Heart right ventricle (tissue), 16 donors: Measurements from ENCODE around the gene TBC1D24. TPM values are rescaled to one million over a fixed set of nuclear protein-coding genes. Genes with fewer than 3 reads are reported as not detected.

ENCODE experiments used
- ATAC-seq, 8 donors: fragments of 200-7000 bp; cut with Tn5 transposase; one replicate each; pipeline ENCODE4 v1.9.1; 2020; ENCODE audit warnings: mild to moderate bottlenecking in 8 of 8, moderate library complexity in 8 of 8, moderate number of reproducible peaks in 1 of 8
- DNase-seq, 2 donors: peaks; one replicate each; pipeline ENCODE4 v3.0.0-alpha.2; 2020
- H3K27ac ChIP-seq, 10 donors: fragments of 200-600 bp; sonication (generic) in 2 of 10; one replicate each; pipeline versions ENCODE4 v1.5.0 to v1.8.0; 2020 to 2022; ENCODE audit warnings: mild to moderate bottlenecking in 3 of 10
- H3K27me3 ChIP-seq, 7 donors: fragments of 200-600 bp; one replicate each; pipeline ENCODE4 v1.8.0; 2021 to 2022; ENCODE audit warnings: mild to moderate bottlenecking in 2 of 7
- H3K36me3 ChIP-seq, 9 donors: fragments of 200-600 bp; sonication (generic) in 1 of 9; one replicate each; pipeline versions ENCODE4 v1.5.0 to v1.8.0; 2020 to 2022; ENCODE audit warnings: mild to moderate bottlenecking in 2 of 9
- H3K4me1 ChIP-seq, 9 donors: fragments of 200-600 bp; sonication (generic) in 1 of 9; one replicate each; pipeline versions ENCODE4 v1.5.0 to v1.8.0; 2020 to 2022; ENCODE audit warnings: mild to moderate bottlenecking in 4 of 9
- H3K4me3 ChIP-seq, 10 donors: fragments of 200-600 bp; sonication (generic) in 2 of 10; one replicate each; pipeline versions ENCODE4 v1.5.0 to v1.8.0; 2020 to 2022; ENCODE audit warnings: mild to moderate bottlenecking in 7 of 10, moderate library complexity in 2 of 10
- H3K9me3 ChIP-seq, 11 donors: fragments of 200-600 bp in 10 of 11; sonication (generic) in 2 of 11; one replicate each; pipeline versions ENCODE4 v1.5.0 to v1.8.0; 2013 to 2022; ENCODE audit warnings: mild to moderate bottlenecking in 2 of 11, control low read depth in 1 of 11, moderate library complexity in 1 of 11
- CTCF ChIP-seq, 9 donors: fragments of 200-600 bp; sonication (generic) in 2 of 9; IDR thresholded peaks; one replicate each; pipeline versions ENCODE4 v1.5.0 to v1.8.0; 2021 to 2022; ENCODE audit warnings: antibody characterized with exemption in 9 of 9, mild to moderate bottlenecking in 5 of 9, moderate library complexity in 1 of 9
- WGBS, 2 donors: extraction: QIAGEN DNeasy Blood & Tissue Kit; methylation state at CpG; one replicate each; pipeline ENCODE4 v1.1.7; 2013; ENCODE audit warnings: inconsistent platforms in 1 of 2; 5-methylcytosine and 5-hydroxymethylcytosine counted together
- intact Hi-C, 10 donors: fragments of 100-400 bp; cut with DNase I; formaldehyde crosslinking; loops; one replicate each; pipeline versions ENCODE4 v1.11.1 to v1.14.2; 2022
- polyA plus RNA-seq, 2 donors: library from polyadenylated mRNA; stranded (reverse); fragments of 200-250 nt; gene quantifications; one replicate each; pipeline ENCODE4 v1.2.3, GENCODE V29; 2013
- total RNA-seq, 10 donors: library from RNA; stranded (reverse); fragmentation: NEBNext Ultra II Directional in 3 of 10; extraction: Animal tissue kit (Norgen Biotek cat#: 25700) in 3 of 10; gene quantifications; one replicate each; pipeline versions ENCODE4 v1.2.1 to v1.2.4, GENCODE V29; 2021 to 2023
- donor health status: Arrhythmogenic right ventricular cardiomyopathy.
- donor health status: ischemic (EF 13 %, LVEDD 7.1; RV severe dilation, severe dysfunction).
- donor health status: healthy with polysubstance abuse.
- donor health status: DM: no; HTN: yes; CAD: no.
- donor health status: DM: no; HTN: no; CAD: no.
- donor health status: ischemic (EF 25% LVEDD 6.9; RV normal size, moderate dysfunction).
- donor health status: ischemic (EF 25% LVEDD 5.7; RV mildly dilated, moderate dysfunction).
- donor health status: healthy.
- donor health status: DM: yes; HTN: yes; CAD: no.
- donor health status: Ischemic cardiomyopathy.
- donor health status: ischemic (EF 35%, LVEDD 5.7; RV mildly dilated, moderate dysfunction).
- donor health status: nonischemic (EF 11% LVEDD 7.7; RV severe dilation, severe dysfunction).
- donor health status: DM: yes; HTN: yes; CAD: no.
- donor health status: PGD.
- donor health status: ischemic (EF 29% LVEDD 5.4; RV normal size, mild dysfunction).
- donor health status: nonischemic (EF 23%, LVEDD 6.1; RV moderate dilation, normal function).

The TBC1D24 gene
- total and polyA plus RNA-seq, 12 donors, result 3.4 to 14.9 (median 9.0) TPM

- H3K27ac ChIP-seq, result peak overlapping the region in 1 of 10 donors; percentile 16
- WGBS, 2 donors, result 80 to 83% methylated on average over 29 of the region's 29 CpGs
- peaks cover 4 to 50% (median 25%) of the 10 kb centered on the region in 7 donors for H3K27me3 ChIP-seq
- no peak for TF ChIP-seq CTCF (IDR thresholded peaks at IDR 0.05)
- DNase-seq, result no peak
- no peaks in the 10 kb centered on the region for H3K36me3 ChIP-seq
- intact Hi-C loops, result no loop called here
- ATAC-seq, result no peak
- peak overlapping the region in 8 of 10 donors; percentile 30 to 68 (median 53) for H3K4me3 ChIP-seq
- peaks cover 17 to 45% (median 35%) of the 10 kb centered on the region in 9 donors for H3K4me1 ChIP-seq
- no peaks in the 10 kb centered on the region for H3K9me3 ChIP-seq
Observed at GRCh38 chr16:2466667-2467527, 8.0 kb upstream of the TBC1D24 start.

DNA sequence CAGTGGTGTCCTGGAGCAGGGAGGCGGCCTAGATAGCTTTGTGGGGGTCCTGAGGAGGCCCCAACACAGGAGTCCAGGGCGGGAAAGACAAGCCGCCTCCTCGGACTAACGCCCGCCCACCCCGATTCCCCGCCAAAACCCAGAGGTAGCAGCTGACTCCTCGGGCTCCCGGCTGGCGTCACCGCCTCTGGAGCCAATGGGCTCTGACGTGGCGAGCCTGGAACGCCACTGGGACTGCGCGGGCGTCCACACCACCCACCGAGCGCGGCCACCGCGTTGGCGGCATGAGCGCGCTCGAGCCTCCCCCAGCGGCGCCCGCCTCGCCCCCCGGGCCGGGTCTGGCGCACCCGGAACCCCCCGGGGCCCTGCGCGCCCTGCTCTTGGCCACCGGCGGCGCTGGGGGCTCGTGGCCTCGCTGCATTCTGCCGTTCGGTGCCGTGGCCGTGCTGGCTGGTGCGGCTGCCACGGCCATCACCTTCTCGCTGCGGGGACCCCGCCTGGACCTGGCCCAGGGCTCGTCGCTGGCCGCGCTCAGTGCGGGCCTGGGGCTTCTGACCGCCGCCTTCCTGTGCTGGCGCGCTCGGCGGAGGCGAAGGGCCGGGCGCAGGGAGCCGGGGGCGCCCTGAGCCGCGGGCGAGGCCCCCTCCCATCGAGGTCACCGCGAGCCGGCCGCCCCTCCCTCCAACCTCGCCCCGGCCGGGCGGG is 7.2 kb upstream of the TBC1D24 start:
- H3K36me3 ChIP-seq, result no peaks in the 10 kb centered on the region
- WGBS, 2 donors, result 1% methylated on average over 69 to 80 of the region's 80 CpGs
- intact Hi-C loops, result no loop called here
- H3K27ac ChIP-seq, result peak overlapping the region in 4 of 10 donors; percentile 16 to 53 (median 40)
- peaks cover 9 to 58% (median 33%) of the 10 kb centered on the region in 7 donors for H3K27me3 ChIP-seq
- H3K4me1 ChIP-seq, result peaks cover 20 to 49% (median 36%) of the 10 kb centered on the region in 9 donors
- TF ChIP-seq CTCF (IDR thresholded peaks at IDR 0.05), result peak in 2 of 9 donors; percentile 18 to 23
- DNase-seq, result peak; percentile 75 to 83
- peak overlapping the region; percentile 4 to 68 (median 53) for H3K4me3 ChIP-seq
- no peaks in the 10 kb centered on the region for H3K9me3 ChIP-seq
- ATAC-seq, result peak; percentile 45 to 86 (median 80)

- DNase-seq, result no peak
- Histone ChIP-seq H3K9me3 (no peaks in the 10 kb centered on the region), H3K27me3 (peaks cover 11 to 64% (median 39%) of the 10 kb centered on the region in 7 donors), H3K4me3 (peak overlapping the region; percentile 4 to 68 (median 53)), H3K36me3 (no peaks in the 10 kb centered on the region), H3K27ac (peak overlapping the region in 3 of 10 donors; percentile 16 to 50 (median 29)), H3K4me1 (peaks cover 20 to 51% (median 40%) of the 10 kb centered on the region in 9 donors)
- TF ChIP-seq CTCF (IDR thresholded peaks at IDR 0.05), result no peak
- intact Hi-C loops, result no loop called here
- peak in 2 of 8 donors; percentile 2 to 13 for ATAC-seq
- 1% methylated on average over 38 of the region's 38 CpGs for WGBS, 2 donors
Observed at GRCh38 chr16:2468233-2468724, 6.6 kb upstream of the TBC1D24 start.
